Right hindlimb (tissue), 1 donor: ENCODE results near the gene GRAMD1A.
"Not testable (repeated sequence)": the region's sequence is repeated elsewhere in the genome, so short reads cannot be mapped to it uniquely, and the experiment has no call there.

Experiments
- DNase-seq: peaks from one replicate; pipeline ENCODE4 v3.0.0-alpha.2; 2018

Gene GRAMD1A

DNA sequence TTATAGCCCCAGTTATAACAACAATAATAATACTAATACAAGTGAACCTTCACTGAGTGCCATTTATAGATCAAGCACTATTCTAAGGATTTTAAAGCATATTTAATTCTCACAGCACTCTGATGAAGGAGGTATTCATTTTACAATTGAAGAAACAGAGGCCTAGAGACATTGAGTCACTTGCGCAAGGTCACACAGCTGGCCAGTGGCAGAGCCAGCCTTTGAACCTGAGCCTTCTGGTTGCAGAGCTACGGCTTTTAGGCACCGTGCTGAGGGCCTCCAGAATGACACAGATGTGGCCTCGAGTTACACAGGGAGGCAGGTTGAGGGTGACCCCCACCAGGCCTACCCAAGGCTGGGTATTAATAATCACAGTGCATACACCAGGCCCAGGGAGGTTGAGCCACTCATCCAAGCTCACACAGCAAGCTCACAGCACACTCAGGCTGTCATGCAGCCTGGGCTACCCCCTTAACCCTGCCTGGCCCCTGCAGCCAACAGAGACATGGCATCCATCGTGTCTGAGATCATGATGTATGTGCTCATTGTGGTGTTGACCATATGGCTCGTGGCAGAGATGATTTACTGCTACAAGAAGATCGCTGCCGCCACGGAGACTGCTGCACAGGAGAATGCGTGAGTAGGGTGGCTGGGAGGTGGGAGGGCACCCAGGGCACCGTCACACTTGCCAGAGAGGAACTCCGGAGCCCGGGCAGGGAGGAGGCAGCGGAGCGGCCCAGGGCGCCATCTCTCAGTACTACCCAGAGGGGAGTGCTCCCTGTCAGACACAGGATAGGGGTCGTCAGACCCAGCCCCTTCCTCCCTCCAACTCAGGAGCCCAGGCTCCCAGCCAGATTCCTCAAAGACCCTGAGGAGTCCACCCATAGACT lies 38.7 kb downstream of the GRAMD1A start:
- no peak for DNase-seq

DNA sequence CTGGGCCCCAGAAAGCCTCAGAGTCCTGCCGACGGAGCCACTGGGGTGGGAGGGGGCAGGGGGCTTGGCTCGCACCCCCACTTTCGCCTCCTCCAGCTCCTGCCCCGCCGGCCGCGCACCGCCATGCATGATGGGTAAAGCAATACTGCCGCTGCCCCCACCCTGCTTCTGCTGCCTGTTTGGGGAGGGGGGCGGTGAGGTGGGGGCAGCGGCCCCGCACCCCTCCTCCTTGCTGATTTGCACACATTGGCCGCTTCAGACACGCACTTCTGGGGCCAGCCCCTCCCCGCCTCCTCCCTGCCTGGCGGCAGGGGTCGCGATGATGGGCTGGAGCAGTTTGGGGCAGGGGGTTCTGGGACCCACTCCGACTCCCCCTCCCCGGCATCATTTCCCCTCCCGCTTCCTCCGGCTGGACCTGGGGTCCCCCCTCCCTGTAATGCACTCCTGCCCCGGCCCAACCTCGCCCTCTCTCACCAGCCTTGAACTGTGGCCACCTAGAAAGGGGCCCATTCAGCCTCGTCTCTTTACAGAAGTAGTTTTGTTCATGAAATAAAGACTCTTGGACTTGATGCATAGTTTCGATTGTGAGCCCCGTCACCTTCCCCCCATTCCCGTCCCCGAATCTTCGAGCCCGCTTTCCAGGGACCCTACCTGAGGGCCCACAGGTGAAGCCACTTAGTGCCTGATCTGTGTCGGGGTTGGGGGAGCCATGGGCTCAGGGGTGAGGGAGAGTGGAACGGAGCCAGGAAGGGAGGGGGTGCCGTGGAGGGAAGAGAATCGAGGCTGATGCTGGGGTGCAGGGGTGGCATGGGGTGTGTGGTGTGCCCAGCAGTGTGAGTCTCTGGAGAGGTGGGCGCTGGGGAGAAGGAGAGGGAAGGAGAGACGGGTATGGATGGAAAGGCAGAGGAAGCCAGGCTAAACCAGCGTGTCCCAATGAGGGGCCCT lies 40.0 kb downstream of the GRAMD1A start:
- DNase-seq: no peak

DNA sequence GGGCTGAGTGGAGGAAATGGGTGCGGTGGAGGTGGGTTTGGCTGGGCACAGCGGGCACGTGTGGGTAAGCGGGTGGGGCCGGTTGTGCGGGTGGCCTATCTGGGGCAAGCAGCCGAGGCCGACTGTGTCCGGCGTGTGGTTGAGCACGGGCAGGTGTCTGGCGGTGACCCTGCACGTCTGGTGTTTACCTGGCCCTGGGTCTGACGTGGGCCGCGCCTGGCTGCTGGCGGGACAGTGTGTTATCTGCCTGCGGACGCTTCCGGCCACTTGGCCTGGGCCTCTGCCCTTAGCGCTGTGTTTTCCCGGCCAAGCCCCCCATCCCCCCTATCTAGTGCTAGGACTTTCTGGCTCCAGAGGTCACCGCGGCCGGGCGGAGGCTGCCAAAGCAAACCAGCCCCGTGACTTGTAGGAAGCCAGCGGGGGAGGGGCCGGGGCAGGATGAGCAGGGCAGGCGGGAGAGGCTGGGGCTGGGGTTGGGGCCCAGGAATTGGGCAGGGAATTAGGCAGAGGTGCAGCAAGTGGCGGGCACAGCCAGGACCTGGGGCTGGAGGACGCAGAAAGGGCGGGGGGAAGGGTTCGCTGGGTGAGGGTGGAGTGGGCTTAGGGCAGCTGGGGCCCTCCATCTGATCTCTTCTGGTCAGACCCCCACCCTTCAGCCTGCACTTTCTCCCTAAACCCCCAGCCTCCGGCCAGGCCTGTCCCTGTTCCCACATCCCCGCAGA lies 40.9 kb downstream of the GRAMD1A start:
- DNase-seq: peak; percentile 58

GRCh38 chr19:35041548-35042055 lies 41.5 kb downstream of the GRAMD1A start, which contains the start of gene HPN:
HPN (plus strand) TSS chr19:35041721; CDS start chr19:35042507, 786 bp downstream.
- no peak for DNase-seq

- no peak for DNase-seq
These were observed 42.1 kb downstream of the GRAMD1A start for GRCh38 chr19:35042056-35042730.

DNA sequence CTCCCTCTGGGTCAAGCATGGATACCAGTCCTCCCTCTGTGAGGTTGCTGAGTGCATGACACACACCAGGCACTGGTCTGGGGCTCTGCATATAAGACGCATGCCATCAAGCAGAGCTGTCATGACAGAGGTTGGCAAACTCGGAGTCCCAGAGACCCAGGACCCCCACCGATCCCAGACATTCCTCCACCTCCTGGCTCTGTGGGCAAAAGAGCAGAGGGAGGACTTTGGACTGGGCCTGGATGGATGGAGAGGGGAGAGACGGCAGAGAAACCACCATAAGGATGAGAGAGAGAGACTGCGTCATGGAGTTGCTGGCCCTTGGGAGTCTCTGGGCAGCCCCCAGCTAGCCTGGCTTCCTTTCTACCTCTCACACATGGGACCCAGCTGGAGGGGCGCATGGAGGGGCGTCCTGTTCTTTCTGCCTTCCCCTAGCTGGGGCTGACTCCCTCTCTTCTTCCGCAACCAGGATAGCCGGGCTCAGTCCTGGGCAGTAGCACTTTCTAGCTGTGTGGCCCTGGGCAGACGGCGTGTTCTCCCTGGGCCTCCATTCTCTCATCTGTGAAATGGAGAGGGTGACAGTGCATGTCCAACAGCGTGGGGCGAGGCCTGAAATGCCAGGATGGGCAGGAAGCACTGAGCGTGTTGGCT lies 43.0 kb downstream of the GRAMD1A start:
- DNase-seq: no peak

GRCh38 chr19:35043906-35044305 lies 43.8 kb downstream of the GRAMD1A start:
- no peak for DNase-seq

GRCh38 chr19:35044317-35045117 lies 44.4 kb downstream of the GRAMD1A start:
- DNase-seq: no peak

GRCh38 chr19:35045667-35046300 lies 45.7 kb downstream of the GRAMD1A start:
- DNase-seq: no peak

GRCh38 chr19:35046461-35046860 lies 46.3 kb downstream of the GRAMD1A start:
- DNase-seq: no peak

GRCh38 chr19:35048911-35049411 lies 48.8 kb downstream of the GRAMD1A start:
- no peak for DNase-seq

- DNase-seq: no peak
These were observed 49.3 kb downstream of the GRAMD1A start for GRCh38 chr19:35049456-35049855.

DNA sequence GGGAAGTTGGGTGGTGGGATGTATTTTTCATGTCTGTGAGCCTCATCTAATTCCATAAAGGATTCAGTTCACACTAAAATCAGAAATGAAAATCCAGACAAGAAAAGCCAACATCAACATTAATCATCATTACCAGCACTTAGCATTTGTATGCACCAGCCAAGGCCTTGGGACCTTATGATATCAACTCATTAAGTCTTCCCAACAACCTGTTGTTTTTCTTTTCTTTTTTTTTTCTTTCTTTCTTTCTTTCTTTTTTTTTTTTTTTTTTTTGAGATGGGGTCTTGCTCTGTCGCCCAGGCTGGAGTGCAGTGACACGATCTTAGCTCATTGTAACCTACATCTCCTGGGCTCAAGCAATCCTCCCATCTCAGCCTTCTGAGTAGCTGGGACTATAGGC lies 50.5 kb downstream of the GRAMD1A start:
- not testable (repeated sequence) for DNase-seq

- DNase-seq: not testable (repeated sequence)
These were observed 51.1 kb downstream of the GRAMD1A start for GRCh38 chr19:35051268-35051667.

GRCh38 chr19:35051796-35052195 lies 51.7 kb downstream of the GRAMD1A start:
- DNase-seq: no peak

DNA sequence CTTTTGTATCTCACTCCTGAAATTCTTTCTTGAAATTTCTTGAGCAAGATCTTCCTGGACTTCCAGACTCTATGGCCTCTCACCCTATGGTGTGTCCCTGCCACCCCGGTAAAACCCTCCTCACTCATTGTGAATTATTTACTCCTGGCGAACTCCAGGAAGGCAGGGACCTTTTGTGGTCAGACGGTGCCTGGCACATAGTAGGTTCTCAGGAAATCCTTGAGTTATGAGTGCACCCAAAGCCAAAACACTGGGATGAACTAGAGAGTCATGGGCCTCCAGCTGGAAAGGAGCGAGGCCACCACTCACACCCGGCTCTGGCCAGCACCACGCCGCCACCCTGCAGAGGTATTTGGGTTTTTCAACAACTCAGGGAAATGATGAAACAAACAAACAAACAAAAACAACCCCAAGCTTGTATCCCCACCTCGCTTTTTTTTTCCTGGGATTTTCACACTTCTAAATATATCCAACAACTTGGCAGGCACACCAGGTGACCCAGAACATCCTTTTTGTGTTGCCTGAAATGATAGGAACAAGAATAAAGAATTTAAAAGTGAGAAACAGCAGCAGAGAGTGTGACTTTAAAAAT lies 52.6 kb downstream of the GRAMD1A start:
- DNase-seq: no peak

DNA sequence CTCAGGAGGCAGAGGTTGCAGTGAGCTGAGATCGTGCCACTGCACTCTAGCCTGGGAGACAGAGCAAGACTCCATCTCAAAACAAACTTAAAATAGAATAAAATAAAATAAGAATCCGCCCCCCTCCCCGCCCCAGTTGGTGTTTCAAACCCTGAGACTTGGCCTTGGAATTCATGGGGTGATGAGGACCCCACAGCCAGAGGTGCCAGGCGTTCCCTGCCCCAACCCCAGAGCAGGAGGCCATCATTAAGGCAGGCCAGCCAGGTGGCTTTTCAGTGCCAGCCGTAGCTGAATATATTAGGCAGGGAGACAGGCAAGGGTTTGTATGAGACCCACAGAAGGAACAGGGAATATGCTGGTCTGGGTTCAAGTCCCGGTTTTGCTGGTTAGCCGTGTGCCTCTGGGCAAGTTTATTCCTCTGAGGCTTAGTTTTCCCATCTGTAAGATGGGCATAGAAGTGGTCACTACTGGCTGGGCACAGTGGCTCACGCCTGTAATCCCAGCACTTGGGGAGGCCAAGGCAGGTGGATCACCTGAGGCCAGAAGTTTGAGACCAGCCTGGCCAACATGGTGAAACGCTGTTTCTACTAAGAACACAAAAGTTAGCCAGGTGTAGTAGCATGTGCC lies 53.7 kb downstream of the GRAMD1A start:
- no peak for DNase-seq

GRCh38 chr19:35054626-35055025 lies 54.5 kb downstream of the GRAMD1A start:
- DNase-seq: no peak

DNA sequence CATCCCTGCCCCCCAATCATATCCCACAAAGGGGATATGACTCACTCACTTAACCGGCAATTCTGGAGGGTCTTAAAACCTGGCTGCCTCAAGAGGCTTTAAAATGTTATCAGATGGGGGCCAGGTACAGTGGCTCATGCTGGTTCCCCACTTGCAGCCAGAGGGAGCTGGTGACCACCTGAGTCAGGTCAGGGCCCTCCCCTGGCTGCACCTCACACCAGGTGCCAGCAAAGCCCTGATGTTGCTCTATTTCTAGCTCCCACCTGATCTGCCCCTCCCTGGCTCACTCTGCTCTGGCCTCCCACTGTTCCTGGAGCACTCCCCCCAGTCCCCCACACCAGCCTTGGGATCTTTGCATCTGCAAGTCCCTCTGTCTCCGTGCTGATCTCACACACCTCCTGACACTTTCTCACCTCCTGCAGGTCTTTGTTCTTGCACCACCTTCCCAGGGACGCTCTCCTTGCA lies 55.6 kb downstream of the GRAMD1A start:
- DNase-seq: no peak
